HG03108 (cell line): Measurements from ENCODE around the gene CERCAM.
A peak's percentile ranks its signal among the peaks of the same experiment; 100 is the strongest.

Experiments used
- ATAC-seq: cut with Tn5 transposase; IDR thresholded peaks from one replicate; pipeline ENCODE4 v1.9.1; 2021; ENCODE audit warnings: moderate library complexity; ENCODE audit not compliant: unreplicated experiment

Gene CERCAM

GRCh38 chr9:128454991-128455390 lies 34.3 kb downstream of the CERCAM start:
- no peak for ATAC-seq

DNA sequence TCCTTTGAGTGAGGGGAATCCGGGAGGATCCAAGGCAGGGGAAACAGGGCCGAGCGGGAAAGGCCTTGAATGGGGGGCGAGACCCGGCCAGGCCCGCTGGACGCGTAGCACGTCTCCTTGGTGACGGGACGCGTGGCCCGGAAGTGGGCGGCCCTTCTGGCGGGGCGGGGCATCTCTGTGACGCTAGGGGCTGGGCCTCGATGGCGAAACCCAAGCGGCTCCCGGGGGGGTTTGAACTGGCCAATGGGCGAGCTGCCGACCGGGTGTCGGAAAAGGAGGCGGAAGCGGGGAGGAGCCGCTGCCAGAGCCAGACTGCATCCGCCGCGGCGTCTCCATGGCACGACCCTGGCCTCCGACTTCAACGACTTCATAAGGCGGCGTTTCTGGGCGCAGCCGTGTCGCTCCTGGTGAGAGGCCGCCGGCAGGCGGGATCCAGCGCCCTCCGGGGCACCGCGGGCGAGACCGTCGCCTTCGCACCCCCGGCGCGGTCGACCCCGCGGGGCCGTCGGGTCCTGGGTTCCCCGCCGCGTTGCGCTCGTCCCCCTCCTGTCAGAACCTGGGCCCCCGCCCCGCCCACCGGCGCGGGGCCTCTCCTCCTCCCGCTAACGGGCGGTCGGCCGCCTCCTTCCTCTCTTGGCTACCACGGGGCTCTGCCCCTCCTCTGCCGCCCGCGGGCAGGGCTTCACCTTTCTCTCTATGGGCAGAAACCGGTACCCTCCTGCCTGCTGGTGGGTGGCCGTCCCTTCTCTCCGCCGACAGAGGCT lies 35.4 kb downstream of the CERCAM start, which contains the start of gene ODF2:
TSS of gene ODF2 (plus strand) at position 158 of the 764 bp plus-strand sequence. CDS start at position 244, 86 bp downstream.
- ATAC-seq, result peak; percentile 73

DNA sequence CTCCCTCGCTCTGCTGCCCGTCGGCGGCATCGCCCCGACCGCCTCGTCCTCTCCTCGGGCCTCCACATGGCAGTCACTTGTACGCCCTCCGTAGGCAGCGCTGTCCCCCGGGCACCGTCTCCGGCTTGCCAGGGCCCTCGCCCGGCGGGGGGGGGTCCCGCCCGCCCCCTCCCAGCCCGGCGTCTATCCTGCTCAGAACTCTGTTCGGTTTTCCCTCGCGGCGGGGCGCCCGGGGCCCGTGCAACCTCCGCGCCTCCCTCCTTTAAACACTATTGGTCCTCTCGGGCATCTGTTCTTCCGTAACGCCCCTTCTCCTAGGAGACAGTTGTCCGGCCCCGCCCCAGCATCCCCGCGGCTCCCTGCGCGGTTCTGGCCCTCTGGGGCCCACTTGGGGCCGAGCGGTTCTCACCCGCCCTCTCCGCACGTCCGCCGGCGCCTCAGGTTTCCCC lies 36.0 kb downstream of the CERCAM start:
- ATAC-seq, result peak; percentile 57

DNA sequence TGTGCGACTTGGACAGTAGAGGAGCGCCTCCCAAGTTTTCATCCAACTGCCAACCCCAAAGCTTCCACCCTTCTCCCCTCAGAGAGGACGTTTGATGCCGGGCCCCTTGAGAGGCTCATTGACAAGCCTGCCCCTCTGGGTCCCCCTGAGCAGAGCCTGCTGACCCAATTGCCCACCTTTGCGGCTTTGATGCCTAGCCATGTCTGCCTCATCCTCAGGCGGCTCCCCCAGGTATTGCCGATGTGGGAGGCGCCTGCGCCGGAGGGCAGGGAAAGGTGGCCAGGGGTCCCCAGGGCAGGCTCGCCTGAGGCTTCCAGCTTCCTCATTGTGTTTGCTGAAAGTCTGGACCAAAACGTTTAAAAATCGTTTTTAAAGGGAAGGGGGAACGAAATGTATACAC lies 36.5 kb downstream of the CERCAM start:
- no peak for ATAC-seq

- no peak for ATAC-seq
Observed at GRCh38 chr9:128459011-128459410, 38.4 kb downstream of the CERCAM start.

DNA sequence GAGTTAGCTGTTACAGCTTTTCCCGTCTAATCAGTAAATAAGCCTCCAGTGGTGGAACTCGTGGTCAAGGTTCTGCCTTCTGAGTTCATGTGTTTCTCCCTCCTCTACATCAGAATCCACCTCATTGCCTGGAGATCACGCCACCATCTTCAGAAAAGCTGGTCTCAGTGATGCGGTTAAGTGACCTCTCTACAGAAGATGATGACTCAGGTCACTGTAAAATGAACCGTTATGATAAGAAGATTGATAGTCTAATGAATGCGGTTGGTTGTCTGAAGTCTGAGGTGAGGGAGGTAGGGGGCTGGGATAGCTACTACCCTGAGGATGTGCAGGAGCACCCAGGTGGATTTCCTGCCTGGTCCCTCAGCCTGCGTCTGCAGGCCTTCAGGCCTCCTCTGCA lies 48.4 kb downstream of the CERCAM start:
- no peak for ATAC-seq

DNA sequence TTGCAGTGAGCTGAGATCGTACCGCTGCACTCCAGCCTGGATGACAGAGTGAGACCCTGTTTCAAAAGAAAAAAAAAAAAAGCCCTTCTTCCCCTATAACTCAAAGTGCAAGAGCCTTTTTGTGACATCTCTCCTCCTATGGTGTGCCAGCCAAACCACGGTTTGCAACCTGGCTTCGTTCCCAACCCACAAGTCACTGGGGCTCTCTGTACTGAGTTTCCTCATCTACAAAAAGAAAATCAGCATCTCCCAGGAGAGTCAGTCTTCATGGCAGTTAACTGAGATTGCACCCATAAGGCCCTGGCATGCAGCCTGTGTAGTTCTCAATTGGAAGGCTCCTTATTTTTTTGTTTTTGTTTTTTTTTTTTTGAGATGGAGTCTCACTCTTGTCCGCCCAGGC lies 49.9 kb downstream of the CERCAM start:
- no peak for ATAC-seq

- no peak for ATAC-seq
Observed at GRCh38 chr9:128473104-128473503, 52.4 kb downstream of the CERCAM start.

DNA sequence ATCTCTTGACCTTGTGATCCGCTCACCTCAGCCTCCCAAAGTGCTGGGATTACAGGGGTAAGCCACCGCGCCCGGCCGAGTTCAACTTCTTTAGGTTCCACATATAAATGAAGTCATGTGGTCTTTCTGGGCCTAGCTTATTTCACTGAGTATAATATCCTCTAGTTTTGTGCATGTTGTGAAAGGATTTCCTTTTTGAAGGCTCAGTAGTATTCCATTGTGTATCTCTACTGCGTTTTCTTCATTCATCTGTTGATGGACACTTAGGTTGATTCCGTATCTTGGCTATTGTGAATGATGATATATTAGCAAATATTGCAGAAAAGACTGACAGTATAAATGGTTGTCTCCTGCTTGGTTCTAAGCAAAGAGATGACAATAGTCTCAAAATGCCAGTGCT lies 55.2 kb downstream of the CERCAM start:
- no peak for ATAC-seq

- no peak for ATAC-seq
Observed at GRCh38 chr9:128479262-128479661, 58.6 kb downstream of the CERCAM start.

GRCh38 chr9:128481561-128481960 lies 60.9 kb downstream of the CERCAM start:
- ATAC-seq, result no peak

DNA sequence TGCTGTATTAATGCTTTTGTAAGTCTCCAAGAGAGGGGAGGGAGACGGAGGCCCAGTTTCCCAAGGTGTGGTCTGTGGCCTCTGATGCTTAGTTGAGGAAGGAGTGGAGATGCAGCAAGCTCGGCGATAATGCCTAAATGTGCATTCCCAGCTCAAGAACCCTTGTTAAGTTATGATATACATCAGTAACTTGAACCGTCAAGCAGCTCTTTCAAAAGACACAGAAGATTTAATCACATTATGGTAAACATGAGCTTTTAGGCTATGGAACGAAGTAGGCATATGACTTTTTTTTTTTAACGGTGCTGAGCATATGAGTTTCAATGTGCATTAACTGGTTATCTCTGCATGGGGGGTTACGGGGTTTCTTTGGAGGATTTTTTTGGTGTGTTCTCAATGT lies 61.5 kb downstream of the CERCAM start:
- ATAC-seq, result no peak

DNA sequence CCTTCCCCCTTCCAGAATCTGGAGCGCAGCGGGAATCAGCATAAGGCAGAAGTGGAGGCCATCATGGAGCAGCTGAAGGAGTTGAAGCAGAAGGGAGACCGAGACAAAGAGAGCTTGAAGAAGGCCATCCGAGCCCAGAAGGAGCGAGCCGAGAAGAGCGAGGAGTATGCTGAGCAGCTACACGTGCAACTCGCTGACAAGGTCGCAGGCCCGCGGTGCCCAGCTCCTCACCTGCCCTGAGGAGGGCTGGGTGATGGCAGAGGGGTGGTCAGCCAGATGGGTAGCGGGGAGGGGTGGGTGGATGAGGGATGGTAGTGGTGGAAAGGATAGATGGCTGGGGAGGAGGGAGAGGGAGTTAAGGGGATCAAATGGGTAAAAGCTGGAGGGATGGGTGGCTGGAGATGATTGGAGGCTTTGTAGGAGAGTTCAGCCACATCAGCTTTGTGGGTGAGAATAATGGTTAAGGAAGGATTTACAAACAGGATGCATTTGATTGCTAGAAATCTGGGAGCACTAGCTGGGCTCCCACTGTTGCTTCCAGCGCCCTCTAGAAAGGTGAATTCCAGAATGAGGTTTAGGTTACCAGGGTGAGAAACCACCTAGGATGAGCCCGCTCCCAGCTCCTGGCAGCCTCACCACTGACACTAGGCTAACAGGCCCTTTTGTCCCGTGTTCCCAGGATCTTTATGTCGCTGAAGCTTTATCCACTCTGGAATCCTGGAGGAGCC lies 64.2 kb downstream of the CERCAM start:
- no peak for ATAC-seq

DNA sequence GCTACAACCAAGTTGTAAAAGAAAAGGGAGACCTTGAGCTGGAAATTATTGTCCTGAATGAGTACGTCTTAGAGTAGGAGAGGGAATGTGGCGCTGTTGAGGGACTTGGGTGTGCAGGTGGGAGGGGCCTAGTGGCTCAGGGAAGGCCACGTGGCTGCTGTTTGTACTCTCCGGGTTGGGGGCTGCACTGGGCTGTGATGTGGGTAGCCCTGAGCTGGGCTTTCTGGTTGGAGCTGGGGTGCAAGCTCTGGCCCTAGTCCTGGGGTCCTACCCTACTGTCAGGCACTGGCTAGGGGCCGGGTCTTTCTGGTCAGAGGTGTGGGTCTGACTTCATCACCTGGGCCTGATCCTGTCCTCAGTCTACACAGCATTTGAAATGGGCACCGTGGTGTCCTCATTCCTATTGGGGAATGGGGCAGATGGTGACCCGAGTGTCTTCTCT lies 64.8 kb downstream of the CERCAM start:
- no peak for ATAC-seq

DNA sequence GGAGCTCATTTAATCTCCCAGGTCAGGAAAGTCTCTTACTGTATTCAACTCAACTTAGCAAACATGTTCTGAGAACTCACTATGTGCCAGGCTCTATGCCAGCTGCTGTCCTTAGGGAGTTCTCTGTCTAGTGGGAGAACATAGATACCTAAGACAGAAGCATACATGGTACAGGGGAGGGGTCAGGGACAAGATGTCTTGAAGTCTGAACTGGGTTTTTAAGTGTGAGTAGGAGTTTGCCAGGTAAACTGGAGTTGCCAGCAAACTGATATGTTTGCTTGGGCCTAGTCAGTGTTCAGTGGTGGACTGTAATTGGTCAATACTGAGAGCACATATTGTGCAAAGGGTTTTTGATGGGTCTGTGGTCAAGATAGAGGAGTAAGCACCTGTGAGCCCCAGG lies 65.5 kb downstream of the CERCAM start:
- no peak for ATAC-seq
